GM19452 (cell line): ENCODE results near the gene MUC6.

Experiments used
- ATAC-seq: cut with Tn5 transposase; IDR thresholded peaks from one replicate; pipeline ENCODE4 v1.9.1; 2021; ENCODE audit not compliant: unreplicated experiment

The MUC6 gene

GRCh38 chr11:1073261-1073724 lies 36.8 kb upstream of the MUC6 start:
- ATAC-seq = no peak

- ATAC-seq = no peak
Observed at GRCh38 chr11:1072821-1073231, 36.3 kb upstream of the MUC6 start.

DNA sequence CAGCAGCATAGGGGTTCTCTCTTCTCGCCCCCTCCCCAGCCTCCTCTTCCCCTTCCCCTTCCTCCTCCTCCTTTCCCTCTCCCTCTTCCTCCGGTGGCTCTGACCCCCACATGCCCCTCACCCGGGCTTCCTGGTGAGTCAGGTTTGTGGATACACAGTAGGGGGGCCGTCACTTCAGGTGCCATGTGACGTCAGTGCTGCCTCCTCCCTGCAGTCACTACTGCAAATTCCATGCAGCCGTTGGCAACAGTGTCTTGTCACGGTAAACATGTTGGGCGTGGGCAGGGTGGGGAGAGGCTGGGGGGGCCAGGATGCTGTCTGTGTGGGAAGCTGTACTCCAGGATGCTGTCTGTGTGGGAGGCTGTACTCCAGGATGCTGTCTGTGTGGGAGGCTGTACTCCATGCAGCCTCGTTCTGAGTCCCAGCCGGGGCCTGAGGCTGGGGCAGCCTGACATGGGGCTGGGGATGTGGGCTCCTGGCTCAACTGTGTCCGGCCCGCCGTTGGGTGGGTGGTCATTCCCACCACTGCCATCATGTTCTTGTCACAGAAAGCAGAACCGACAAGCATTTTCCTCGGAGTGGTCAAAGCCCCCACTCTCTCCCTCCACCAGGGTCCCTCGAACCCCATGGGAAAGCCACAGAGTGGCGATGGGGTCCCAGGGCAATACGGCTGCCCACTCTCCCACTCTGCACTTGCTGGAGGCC lies 35.8 kb upstream of the MUC6 start:
- no peak for ATAC-seq

DNA sequence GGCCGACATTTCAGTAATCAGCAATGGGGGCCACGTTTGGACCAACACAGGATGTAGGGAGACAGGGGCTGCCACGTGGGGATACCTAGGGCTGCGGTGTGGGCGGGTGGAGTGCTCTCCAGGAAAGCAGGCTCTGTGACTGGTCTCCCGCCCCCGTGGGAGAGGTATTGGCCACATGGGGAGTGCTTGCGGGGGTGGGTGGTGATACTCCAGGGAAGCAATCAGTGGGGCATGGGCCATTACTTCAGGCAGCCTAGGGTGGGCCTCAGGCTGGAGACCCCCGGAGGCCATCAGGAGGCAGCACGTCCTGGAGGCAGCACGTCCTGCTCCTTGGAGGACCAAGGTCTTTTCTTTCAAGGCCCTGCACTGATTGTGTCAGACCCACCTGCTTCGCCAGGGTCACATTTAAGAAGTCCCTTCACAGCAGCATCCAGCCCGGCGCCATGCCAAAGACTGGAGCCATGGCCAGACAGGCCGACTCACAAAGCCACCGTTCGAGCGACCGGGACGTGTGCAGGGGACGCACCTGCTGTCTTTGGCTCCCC lies 35.1 kb upstream of the MUC6 start:
- no peak for ATAC-seq

DNA sequence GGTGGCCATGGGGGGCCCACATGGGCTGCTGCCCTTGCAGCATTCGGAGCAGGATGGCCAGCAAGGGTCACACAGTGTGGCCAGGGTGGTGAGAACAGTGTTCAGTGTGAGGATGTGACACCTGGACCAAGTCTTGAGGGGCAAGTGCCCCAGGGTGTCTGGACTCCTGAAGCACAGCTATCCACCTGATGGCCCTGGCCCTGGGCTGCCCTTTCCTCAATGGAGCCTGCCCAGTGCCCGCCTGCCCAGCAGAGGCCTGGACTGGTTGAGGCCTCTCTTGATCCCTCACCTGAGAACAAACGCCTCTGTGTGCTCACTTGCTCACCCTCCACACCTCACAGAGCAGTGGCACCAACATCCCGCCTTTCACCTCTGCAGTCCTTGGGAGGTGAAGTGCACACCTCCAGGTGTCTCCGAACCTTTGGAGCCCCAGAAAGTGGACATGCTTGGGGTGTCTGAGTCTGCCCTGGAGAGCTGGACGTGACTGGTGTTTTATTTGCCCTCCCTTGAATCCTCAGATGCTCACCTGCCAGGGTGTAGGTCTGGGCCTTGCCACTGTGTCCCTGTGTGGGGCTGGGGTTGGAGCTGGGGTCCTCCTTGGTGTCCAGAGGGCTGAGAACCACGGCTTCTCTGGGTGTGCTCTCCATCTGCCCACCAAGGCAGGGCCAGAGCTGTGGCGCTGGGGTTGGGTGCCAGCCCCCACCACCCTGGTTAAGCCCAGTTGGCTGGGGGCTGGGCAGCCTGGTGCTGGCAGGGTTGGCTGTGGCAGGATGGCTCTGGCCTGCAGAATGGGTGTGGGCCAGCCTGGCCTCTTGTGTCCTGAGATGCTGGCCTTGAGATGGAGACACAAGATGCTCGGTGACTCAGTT lies 34.3 kb upstream of the MUC6 start:
- ATAC-seq = no peak

- ATAC-seq = no peak
Observed at GRCh38 chr11:1069740-1070139, 33.2 kb upstream of the MUC6 start.

- ATAC-seq = no peak
Observed at GRCh38 chr11:1067812-1068496, 31.4 kb upstream of the MUC6 start.

DNA sequence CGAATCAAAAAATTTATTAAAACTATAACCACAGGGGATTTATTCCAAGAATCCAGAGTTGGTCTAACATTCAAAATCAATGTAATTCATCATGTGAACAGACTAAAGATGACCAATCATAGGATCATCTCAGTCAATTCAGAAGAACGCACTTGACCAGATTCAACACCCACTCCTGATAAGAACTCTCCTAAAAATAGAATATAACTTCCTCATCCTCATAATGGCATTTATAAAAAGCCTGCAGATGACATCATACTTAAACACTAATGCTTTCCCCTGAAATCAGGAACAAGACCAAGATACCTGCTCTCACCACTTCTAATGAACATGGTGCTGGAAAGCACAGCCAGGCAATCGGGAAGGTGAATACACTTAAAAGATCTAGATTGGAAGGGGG lies 27.6 kb upstream of the MUC6 start:
- ATAC-seq = no peak

GRCh38 chr11:1062075-1062820 lies 25.7 kb upstream of the MUC6 start:
- no peak for ATAC-seq

DNA sequence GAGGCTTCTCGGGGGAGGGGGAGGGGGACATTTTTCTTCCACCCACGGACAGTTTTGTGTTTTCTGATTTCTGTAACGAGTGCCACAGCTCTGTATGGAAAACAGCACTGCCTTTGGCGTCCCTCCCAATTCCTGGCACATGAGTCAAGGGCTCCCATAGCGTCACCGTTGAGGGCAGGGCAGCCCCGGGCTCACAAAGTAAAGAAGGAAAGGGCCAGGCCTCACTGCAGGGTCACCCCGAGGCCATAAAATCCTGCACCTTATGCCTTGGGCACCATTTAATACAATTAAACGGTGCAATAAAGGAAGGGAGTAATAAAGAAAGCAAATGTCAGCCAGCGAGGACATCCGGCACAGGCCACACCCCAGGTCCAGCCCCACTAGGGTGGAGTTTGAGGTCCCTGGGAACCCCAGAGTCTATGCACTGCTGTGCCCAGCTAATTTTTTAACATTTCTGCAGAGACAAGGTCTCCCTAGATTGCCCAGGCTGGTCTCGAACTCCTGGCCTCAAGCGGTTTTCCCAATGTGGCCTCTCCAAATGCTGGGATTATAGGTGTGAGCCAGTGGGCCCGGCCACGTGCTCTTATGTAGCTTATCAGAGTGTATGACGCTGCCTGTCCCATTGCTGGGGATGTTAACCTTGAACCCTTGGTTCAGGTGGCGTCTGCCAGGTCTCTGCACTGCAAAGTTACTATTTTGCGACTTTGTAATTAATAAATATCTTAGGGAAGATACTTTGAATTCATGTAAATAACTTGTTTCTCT lies 24.5 kb upstream of the MUC6 start:
- no peak for ATAC-seq

DNA sequence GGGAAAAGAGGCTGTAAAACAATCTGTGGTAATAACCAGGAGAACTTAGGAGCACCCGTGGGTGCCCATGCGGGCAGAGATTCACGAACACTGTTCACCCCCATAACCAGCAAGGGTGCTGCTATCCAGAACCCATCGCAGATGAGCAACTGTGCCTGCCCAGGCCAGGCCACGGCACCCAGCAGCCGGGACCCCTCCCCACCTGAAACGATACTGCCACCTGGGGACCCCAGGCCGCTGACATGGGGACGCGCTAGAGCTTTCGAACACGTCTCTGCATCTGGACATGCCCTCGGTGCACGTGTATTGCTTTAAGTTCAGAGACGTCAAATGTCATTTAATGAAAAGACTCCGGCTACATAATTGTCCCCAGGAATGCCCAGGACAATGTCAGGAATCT lies 23.9 kb upstream of the MUC6 start:
- ATAC-seq = no peak

DNA sequence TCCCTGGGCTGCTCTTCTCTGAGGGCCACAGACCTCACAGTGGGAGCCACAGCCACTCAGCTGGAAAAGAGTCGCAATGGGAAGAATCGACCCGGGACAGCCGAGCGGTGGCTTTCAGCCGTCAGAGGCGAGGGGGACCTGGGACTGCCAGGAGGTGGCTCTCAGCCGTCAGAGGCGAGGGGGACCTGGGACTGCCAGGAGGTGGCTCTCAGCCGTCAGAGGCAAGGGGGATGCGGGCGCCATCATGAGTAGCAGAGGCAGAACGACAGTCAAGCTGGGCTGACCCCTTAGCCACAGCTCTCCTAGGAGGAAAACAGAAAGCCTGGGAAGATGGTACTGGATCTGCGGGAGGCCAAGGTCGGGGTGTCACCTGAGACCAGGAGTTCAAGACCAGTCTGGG lies 23.2 kb upstream of the MUC6 start:
- ATAC-seq = no peak

DNA sequence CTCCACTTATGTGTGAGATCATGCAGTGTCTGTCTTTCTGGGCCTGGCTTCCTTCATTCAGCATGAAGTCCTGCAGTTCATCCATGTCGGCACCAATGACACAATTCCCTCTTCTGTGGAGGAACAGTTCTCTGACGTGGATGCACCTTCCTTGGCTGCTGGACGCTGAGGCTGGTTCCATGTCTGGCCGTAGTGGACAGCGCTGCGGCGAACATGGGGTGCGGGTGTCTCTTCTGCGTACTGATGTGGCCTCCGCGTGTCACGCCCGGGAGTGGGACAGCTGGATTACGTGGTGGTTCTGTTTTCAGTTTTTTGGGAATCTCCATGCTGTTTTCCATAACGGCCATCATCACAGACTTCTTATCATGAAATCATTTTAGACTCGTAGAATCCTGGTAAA lies 21.3 kb upstream of the MUC6 start:
- no peak for ATAC-seq

DNA sequence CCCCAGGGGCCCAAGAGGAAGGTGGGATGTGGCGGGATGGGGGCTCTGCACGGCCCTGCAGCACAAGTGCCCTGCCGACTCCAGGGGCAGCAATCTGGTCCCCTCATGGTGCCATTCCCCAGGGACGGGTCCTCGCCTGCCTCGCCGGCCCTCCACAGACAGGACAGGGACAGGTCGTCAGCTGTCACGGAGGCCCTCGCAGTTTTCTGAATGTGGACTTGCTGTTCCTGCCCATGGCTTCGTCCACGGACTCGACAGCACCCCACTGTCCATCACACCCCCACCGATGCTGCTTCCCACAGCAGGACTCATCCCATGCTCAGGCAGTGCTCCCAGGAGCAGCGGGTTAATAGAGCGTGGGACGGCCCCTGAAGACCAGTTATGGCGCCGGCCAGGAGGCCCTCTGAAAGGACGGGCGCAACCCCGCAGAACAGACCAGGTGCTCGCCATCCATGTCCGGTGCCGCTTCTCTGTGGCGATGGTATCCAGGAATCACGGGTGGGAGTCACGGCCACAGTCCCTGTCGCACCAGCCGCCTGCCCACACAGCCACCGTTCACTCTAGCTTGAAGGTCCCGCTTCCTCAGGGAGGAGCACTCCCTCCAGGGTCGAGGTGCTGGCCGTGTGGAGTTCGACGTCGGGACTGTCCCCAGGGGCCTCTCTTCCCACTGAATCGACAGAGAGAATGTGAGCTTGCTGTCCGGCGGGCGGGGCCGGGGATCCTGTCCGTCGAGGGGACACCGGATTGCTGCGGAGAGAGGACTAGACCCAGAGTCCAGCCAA lies 19.7 kb upstream of the MUC6 start:
- no peak for ATAC-seq

DNA sequence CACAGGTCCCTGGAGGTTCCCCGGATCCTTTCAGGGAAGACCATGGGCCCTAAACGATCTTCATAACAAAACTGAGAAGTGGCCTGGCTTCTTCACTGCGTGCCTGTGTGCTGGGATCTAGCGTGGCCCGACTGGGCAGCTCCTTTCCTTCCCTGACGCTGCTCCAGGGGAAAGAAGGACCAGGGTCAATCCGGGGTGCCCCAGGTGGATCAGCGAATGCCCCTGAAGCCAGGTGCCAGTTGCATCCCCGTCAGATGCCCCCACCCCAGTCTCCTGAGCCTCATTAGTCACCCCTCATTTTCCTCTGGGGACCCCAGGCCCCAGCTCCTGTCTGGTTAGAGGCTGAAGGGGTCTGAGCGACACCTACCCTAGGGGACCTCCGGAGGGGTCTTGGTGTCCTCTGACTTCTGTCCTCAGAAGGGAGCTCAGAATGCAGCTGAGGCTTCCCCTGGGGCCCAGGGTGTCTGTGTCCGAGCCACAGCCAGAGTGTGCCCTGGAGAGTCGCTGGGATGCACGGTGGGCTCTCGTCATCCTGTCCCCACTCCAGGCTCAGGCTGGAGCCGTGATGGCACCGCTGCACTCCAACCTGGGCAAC lies 18.7 kb upstream of the MUC6 start:
- no peak for ATAC-seq

DNA sequence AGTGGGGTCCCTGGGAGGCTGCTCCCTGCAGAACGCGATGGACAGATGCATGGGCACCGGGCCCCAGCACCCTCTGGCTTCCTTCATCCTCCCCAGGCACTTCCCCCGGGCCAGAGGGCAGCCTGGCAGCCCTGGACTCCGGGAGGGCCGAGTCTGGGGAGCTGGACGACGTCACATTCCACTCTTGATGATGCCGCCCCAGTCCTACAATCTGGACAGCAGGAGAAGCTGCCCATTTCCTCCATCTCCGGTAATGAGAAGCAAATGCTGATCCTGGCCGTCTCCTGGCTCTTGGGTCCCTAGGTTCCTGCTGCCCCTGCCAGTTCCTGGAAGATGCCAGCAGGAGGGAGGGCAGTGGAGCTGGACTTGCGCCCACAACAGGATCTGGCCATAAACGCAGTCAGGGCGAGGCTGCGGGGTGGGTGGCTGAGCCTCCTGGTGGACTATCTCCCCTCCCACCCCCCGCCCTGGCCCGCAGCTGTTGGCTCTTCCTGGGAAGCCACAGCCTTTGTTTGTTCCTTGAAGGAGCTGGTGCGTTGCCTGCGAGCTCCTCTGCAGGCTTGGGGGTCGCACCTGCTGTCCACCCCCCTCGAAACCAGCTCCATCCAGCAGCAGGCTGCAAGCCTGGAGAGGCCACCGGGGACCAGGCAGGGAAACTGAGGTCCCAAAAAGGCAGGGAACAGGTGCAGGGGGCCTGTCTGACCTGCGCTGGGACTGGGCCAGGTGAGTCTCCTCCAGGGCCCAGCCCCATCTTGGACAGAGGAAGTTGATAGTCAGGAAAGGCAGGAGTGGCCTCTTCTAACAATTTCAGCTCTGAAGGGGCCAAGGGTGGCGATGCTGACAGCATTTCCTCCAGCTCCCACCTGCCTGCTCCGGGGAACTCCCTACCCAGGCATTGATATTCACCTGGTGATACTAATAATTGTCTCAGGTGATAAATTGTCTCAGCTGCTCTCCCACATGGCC lies 17.9 kb upstream of the MUC6 start:
- ATAC-seq = no peak

DNA sequence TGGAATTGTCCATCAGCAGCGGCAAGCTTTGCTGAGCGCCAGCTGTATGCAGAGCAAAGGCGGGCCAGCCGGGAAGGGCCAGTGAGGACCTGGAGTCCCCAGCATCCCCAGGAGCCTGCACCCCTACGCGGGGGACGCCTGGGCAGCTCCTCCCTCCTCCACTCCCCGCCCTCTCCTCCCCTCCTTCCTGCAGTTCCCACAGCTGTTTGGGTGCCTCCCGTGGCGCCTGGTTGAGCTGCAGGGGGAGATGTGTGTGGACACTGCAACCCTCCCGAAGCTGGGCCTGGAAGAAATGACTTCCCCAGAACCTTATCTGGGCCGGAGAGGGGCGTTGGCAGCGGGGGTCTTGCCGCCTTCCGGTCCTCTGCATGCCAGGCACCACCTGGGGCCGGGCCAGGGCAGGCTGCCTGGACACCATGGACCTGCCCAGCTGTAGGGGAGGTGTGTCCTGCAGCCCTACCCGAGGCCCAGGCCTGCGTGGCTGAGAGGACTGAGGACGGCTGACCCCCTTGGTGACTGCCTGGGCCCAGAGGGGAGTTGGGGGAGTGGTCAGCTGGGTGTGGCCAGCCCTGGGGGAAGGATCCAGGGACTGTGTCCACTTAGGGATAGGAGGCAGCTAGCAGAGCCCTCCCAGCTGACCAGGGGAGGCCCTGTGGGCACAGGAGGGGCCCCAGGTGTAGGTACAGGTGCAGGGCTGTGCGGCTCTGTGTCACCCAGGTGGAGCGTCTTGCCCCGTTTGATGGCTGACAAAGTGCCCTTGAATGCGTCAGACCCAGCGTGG lies 16.8 kb upstream of the MUC6 start:
- no peak for ATAC-seq
